Type B pancreatic cell (in vitro differentiated cells): Measurements from ENCODE around the gene ASIC3. TPM values are rescaled to one million over a fixed set of nuclear protein-coding genes. Genes with fewer than 3 reads are reported as not detected.

ENCODE experiments used
- DNase-seq: peaks from one replicate; pipeline ENCODE4 v3.0.0; 2021; ENCODE audit warnings: mixed read lengths; ENCODE audit not compliant: unreplicated experiment; ENCODE audit errors: extremely low spot score
- H3K27ac Mint-ChIP-seq: 2 replicates; pipeline ENCODE4 v1.8.0; 2021; ENCODE audit warnings: mild to moderate bottlenecking, mixed read lengths
- H3K27me3 Mint-ChIP-seq: 2 replicates; pipeline ENCODE4 v1.8.0; 2021; ENCODE audit warnings: mixed read lengths
- H3K36me3 Mint-ChIP-seq: 2 replicates; pipeline ENCODE4 v1.8.0; 2021; ENCODE audit warnings: mixed read lengths
- H3K4me1 Mint-ChIP-seq: one replicate; pipeline ENCODE4 v1.8.0; 2021; ENCODE audit warnings: mixed read lengths; ENCODE audit not compliant: unreplicated experiment
- H3K4me3 Mint-ChIP-seq: 2 replicates; pipeline ENCODE4 v1.8.0; 2021; ENCODE audit warnings: mild to moderate bottlenecking, mixed read lengths
- H3K9me3 Mint-ChIP-seq: 2 replicates; pipeline ENCODE4 v1.8.0; 2021; ENCODE audit warnings: mixed read lengths
- CTCF ChIP-seq: fragments of 200-600 bp; sonication (generic); conservative IDR thresholded peaks from 2 replicates; pipeline ENCODE4 v1.5.0; 2021; ENCODE audit warnings: antibody characterized with exemption, mild to moderate bottlenecking
- total RNA-seq: library from RNA; stranded (reverse); gene quantifications from 2 replicates; pipeline ENCODE4 v1.2.1, GENCODE V29; 2021; ENCODE audit warnings: low replicate concordance

Gene ASIC3
- total RNA-seq, 1 donor from 2014 or later, result 4.4 TPM

GRCh38 chr7:151087245-151088018 is 39.1 kb downstream of the ASIC3 start:
- no peak overlapping the region for H3K27ac Mint-ChIP-seq
- DNase-seq, result no peak
- H3K4me1 Mint-ChIP-seq, result peaks cover 39% of the 10 kb centered on the region
- no peaks in the 10 kb centered on the region for H3K9me3 Mint-ChIP-seq
- H3K36me3 Mint-ChIP-seq, result peaks cover 7% of the 10 kb centered on the region
- H3K27me3 Mint-ChIP-seq, result no peaks in the 10 kb centered on the region
- H3K4me3 Mint-ChIP-seq, result peak overlapping the region; percentile 91
- TF ChIP-seq CTCF, result peak; percentile 52

GRCh38 chr7:151088019-151088855 is 39.9 kb downstream of the ASIC3 start:
- Mint-ChIP-seq H3K27me3 (no peaks in the 10 kb centered on the region), H3K4me1 (peaks cover 34% of the 10 kb centered on the region), H3K4me3 (peak overlapping the region; percentile 90), H3K36me3 (peaks cover 7% of the 10 kb centered on the region), H3K9me3 (no peaks in the 10 kb centered on the region), H3K27ac (peak overlapping the region; percentile 73)
- no peak for TF ChIP-seq CTCF
- DNase-seq, result no peak

- H3K36me3 Mint-ChIP-seq, result peaks cover 7% of the 10 kb centered on the region
- no peak for DNase-seq
- H3K9me3 Mint-ChIP-seq, result no peaks in the 10 kb centered on the region
- H3K4me3 Mint-ChIP-seq, result peak overlapping the region; percentile 90
- TF ChIP-seq CTCF, result no peak
- peaks cover 38% of the 10 kb centered on the region for H3K4me1 Mint-ChIP-seq
- H3K27me3 Mint-ChIP-seq, result no peaks in the 10 kb centered on the region
- peak overlapping the region; percentile 91 for H3K27ac Mint-ChIP-seq
Measured at GRCh38 chr7:151088856-151089699, 40.7 kb downstream of the ASIC3 start.

GRCh38 chr7:151089893-151090730 is 41.8 kb downstream of the ASIC3 start:
- H3K36me3 Mint-ChIP-seq, result peaks cover 7% of the 10 kb centered on the region
- no peaks in the 10 kb centered on the region for H3K9me3 Mint-ChIP-seq
- DNase-seq, result no peak
- no peaks in the 10 kb centered on the region for H3K27me3 Mint-ChIP-seq
- peaks cover 33% of the 10 kb centered on the region for H3K4me1 Mint-ChIP-seq
- TF ChIP-seq CTCF, result no peak
- peak overlapping the region; percentile 90 for H3K4me3 Mint-ChIP-seq
- H3K27ac Mint-ChIP-seq, result peak overlapping the region; percentile 91
